ENCODE results near the gene PARP8.

- no peak for TF ChIP-seq POLR2AphosphoS5 (IDR thresholded peaks at IDR 0.05)
- no peak for TF ChIP-seq CTCF (IDR thresholded peaks at IDR 0.05)
- no peak for TF ChIP-seq POLR2A (IDR thresholded peaks at IDR 0.05)
- TF ChIP-seq EP300 (IDR thresholded peaks at IDR 0.05; ENCODE audit: low read depth): no peak
Observed at GRCh38 chr5:50763846-50764245, 97.4 kb downstream of the PARP8 start.
